Stimulated activated CD8-positive, alpha-beta memory T cell treated with anti-CD3 and anti-CD28 coated beads, Interleukin-7, amount 100 ng/mL, for 48 hours (primary cell): Measurements from ENCODE around the gene CD302.
"Not testable (repeated sequence)": the region's sequence is repeated elsewhere in the genome, so short reads cannot be mapped to it uniquely, and the experiment has no call there.

ENCODE experiments used
- DNase-seq, 2 donors: peaks; one replicate each; pipeline ENCODE4 v3.0.0-alpha.2; 2020; ENCODE audit warnings: low read depth in 1 of 2; ENCODE audit errors: extremely low read depth in 1 of 2

The CD302 gene

GRCh38 chr2:159755014-159755413 is 43.0 kb downstream of the CD302 start:
- DNase-seq = no peak

- no peak for DNase-seq
Observed at GRCh38 chr2:159753797-159754196, 44.2 kb downstream of the CD302 start.

- no peak for DNase-seq
Observed at GRCh38 chr2:159750873-159751272, 47.1 kb downstream of the CD302 start.

GRCh38 chr2:159748089-159748488 is 49.9 kb downstream of the CD302 start:
- DNase-seq = no peak

- DNase-seq = not testable (repeated sequence)
Observed at GRCh38 chr2:159745237-159745636, 52.8 kb downstream of the CD302 start.

GRCh38 chr2:159744363-159744762 is 53.6 kb downstream of the CD302 start:
- DNase-seq = no peak

GRCh38 chr2:159742846-159743245 is 55.2 kb downstream of the CD302 start:
- DNase-seq = no peak

GRCh38 chr2:159738509-159739390 is 59.3 kb downstream of the CD302 start:
- no peak for DNase-seq

GRCh38 chr2:159737917-159738296 is 60.1 kb downstream of the CD302 start:
- no peak for DNase-seq

- no peak for DNase-seq
Observed at GRCh38 chr2:159737292-159737916, 60.6 kb downstream of the CD302 start.

GRCh38 chr2:159736048-159736447 is 62.0 kb downstream of the CD302 start:
- no peak for DNase-seq

- no peak for DNase-seq
Observed at GRCh38 chr2:159735648-159736047, 62.4 kb downstream of the CD302 start.

GRCh38 chr2:159728629-159729028 is 69.4 kb downstream of the CD302 start:
- DNase-seq = no peak

- DNase-seq = no peak
Observed at GRCh38 chr2:159725713-159726112, 72.3 kb downstream of the CD302 start.

GRCh38 chr2:159724795-159725572 is 73.0 kb downstream of the CD302 start:
- DNase-seq = not testable (repeated sequence)

GRCh38 chr2:159722580-159722979 is 75.4 kb downstream of the CD302 start:
- no peak for DNase-seq

GRCh38 chr2:159720676-159721075 is 77.3 kb downstream of the CD302 start:
- DNase-seq = no peak
